HG03039 (cell line): ENCODE data around the gene UVRAG.

Experiments
- ATAC-seq: cut with Tn5 transposase; IDR thresholded peaks from one replicate; pipeline ENCODE4 v1.9.1; 2021; ENCODE audit warnings: mild to moderate bottlenecking, moderate library complexity; ENCODE audit not compliant: unreplicated experiment

The UVRAG gene

GRCh38 chr11:76177250-76177686, 362.3 kb downstream of the UVRAG start:
- no peak for ATAC-seq

GRCh38 chr11:76179147-76179546, 364.1 kb downstream of the UVRAG start:
- ATAC-seq = no peak

GRCh38 chr11:76181371-76181770, 366.4 kb downstream of the UVRAG start:
- ATAC-seq = no peak

DNA sequence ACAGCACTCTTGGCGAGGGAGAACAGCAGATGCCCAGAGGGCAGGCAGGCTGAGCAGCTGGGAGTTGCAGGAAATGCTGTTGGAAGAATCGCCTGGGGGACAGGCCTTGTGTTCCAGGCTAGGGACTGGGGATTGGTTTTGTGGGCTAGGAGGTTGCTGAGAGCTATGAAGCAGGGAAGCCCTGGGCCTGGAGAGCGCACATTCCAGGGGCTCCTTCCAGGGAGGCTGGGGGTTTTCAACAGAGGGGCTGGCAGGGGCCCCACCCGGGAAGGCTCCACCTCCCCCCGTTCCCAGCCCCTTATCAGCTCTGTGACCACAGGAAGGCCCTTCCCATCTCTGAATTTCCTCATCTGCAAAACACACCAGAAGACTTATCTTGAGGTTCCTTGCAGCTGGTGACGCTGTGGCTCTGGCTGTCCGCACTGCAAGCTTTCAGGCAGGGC, 369.6 kb downstream of the UVRAG start:
- ATAC-seq = no peak

GRCh38 chr11:76185511-76185910, 370.5 kb downstream of the UVRAG start:
- no peak for ATAC-seq

GRCh38 chr11:76185931-76186401, 371.0 kb downstream of the UVRAG start:
- ATAC-seq = no peak

GRCh38 chr11:76186776-76187279, 371.8 kb downstream of the UVRAG start:
- no peak for ATAC-seq

- ATAC-seq = no peak
Measured at GRCh38 chr11:76188873-76189272, 373.9 kb downstream of the UVRAG start.

- no peak for ATAC-seq
Measured at GRCh38 chr11:76189682-76190081, 374.7 kb downstream of the UVRAG start.

DNA sequence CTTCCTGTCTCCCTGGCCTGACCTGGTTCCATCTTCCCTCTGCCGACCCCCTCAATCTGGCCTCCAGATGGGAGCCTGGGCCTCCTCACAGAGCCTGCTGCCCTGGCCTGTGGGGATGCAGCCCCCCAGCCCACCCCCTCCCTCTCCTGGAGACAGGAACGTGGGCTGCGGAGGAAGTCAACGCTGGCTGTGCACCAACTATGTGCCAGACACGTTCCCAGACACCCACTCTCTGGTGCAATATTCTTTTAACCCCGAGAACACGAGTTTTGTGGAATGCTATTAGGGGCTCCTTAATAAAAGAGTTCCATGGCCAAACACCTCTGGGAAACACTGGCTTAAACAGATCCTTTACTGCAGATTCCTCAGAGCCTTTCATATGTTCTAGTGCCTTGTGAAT, 375.4 kb downstream of the UVRAG start:
- no peak for ATAC-seq
